HG03342 (cell line): Measurements from ENCODE around the gene UBE2S.
A peak's percentile ranks its signal among the peaks of the same experiment; 100 is the strongest.
"Not testable (repeated sequence)": the region's sequence is repeated elsewhere in the genome, so short reads cannot be mapped to it uniquely, and the experiment has no call there.

Source experiments
- ATAC-seq: cut with Tn5 transposase; IDR thresholded peaks from one replicate; pipeline ENCODE4 v1.9.1; 2021; ENCODE audit warnings: mild to moderate bottlenecking, moderate library complexity; ENCODE audit not compliant: unreplicated experiment

Gene UBE2S

GRCh38 chr19:55440411-55441105, 33.0 kb upstream of the UBE2S start:
- no peak for ATAC-seq

- no peak for ATAC-seq
Measured at GRCh38 chr19:55439052-55439451, 31.5 kb upstream of the UBE2S start.

GRCh38 chr19:55437410-55437809, 29.8 kb upstream of the UBE2S start:
- no peak for ATAC-seq

- no peak for ATAC-seq
Measured at GRCh38 chr19:55436847-55437246, 29.3 kb upstream of the UBE2S start.

- no peak for ATAC-seq
Measured at GRCh38 chr19:55435020-55435419, 27.4 kb upstream of the UBE2S start.

- ATAC-seq: no peak
Measured at GRCh38 chr19:55434356-55434919, 26.9 kb upstream of the UBE2S start.

GRCh38 chr19:55433292-55433691, 25.7 kb upstream of the UBE2S start:
- no peak for ATAC-seq

- no peak for ATAC-seq
Measured at GRCh38 chr19:55432241-55432959, 24.8 kb upstream of the UBE2S start.

- ATAC-seq: no peak
Measured at GRCh38 chr19:55431183-55431582, 23.6 kb upstream of the UBE2S start.

GRCh38 chr19:55426042-55426441, 18.5 kb upstream of the UBE2S start:
- no peak for ATAC-seq

- ATAC-seq: no peak
Measured at GRCh38 chr19:55424518-55424917, 16.9 kb upstream of the UBE2S start.

- no peak for ATAC-seq
Measured at GRCh38 chr19:55423225-55424005, 15.8 kb upstream of the UBE2S start.

GRCh38 chr19:55421281-55421680, 13.7 kb upstream of the UBE2S start:
- ATAC-seq: not testable (repeated sequence)

- ATAC-seq: no peak
Measured at GRCh38 chr19:55419624-55420236, 12.1 kb upstream of the UBE2S start.

- ATAC-seq: no peak
Measured at GRCh38 chr19:55419103-55419502, 11.5 kb upstream of the UBE2S start.

- no peak for ATAC-seq
Measured at GRCh38 chr19:55418185-55418584, 10.6 kb upstream of the UBE2S start.

GRCh38 chr19:55410168-55410567, 2.6 kb upstream of the UBE2S start:
- no peak for ATAC-seq

- not testable (repeated sequence) for ATAC-seq
Measured at GRCh38 chr19:55409179-55409578, 1.6 kb upstream of the UBE2S start.

GRCh38 chr19:55408533-55408872, 915 bp upstream of the UBE2S start:
- ATAC-seq: no peak

GRCh38 chr19:55407800-55408532, 378 bp upstream of the UBE2S start:
- ATAC-seq: peak; percentile 85
